WTC11 (cell line): ENCODE data around the gene S100A13. TPM values are rescaled to one million over a fixed set of nuclear protein-coding genes. Genes with fewer than 3 reads are reported as not detected.

Experiments
- ATAC-seq: fragments of 200-7000 bp; cut with Tn5 transposase; 2 replicates; pipeline ENCODE4 v1.10.0; 2021; ENCODE audit warnings: mild to moderate bottlenecking, moderate library complexity
- CTCF ChIA-PET: fragments of 300-600 bp; sonication (Branson Sonifier 250); formaldehyde crosslinking; loops from one replicate; lab custom pipeline; 2021; ENCODE audit warnings: antibody characterized with exemption; lab: Charles Lee
- POLR2A ChIA-PET: fragments of 350-600 bp; sonication (Branson Sonifier 250); formaldehyde crosslinking; loops from one replicate; lab custom pipeline; 2021; ENCODE audit warnings: antibody characterized with exemption; lab: Charles Lee
- DNase-seq: peaks from one replicate; pipeline ENCODE4 v3.0.0; 2021; ENCODE audit warnings: low spot score
- H3K27ac Mint-ChIP-seq: 2 replicates; pipeline ENCODE4 v1.8.0; 2021; ENCODE audit warnings: mixed read lengths
- H3K27me3 Mint-ChIP-seq: 2 replicates; pipeline ENCODE4 v1.8.0; 2021; ENCODE audit warnings: low read depth, mild to moderate bottlenecking, moderate library complexity, mixed read lengths
- H3K36me3 Mint-ChIP-seq: 2 replicates; pipeline ENCODE4 v1.8.0; 2021; ENCODE audit warnings: mixed read lengths
- H3K4me1 Mint-ChIP-seq: 2 replicates; pipeline ENCODE4 v1.8.0; 2022; ENCODE audit warnings: mixed read lengths
- H3K4me3 Mint-ChIP-seq: 2 replicates; pipeline ENCODE4 v1.8.0; 2021; ENCODE audit warnings: mild to moderate bottlenecking, moderate library complexity, mixed read lengths
- H3K9me3 Mint-ChIP-seq: 2 replicates; pipeline ENCODE4 v1.8.0; 2021; ENCODE audit warnings: mixed read lengths
- AFF4 ChIP-seq: sonication (generic); formaldehyde crosslinking; IDR thresholded peaks from 2 replicates; pipeline ENCODE4 v1.8.1; 2023; ENCODE audit warnings: mild to moderate bottlenecking, missing genetic modification reagents, borderline replicate concordance
- CREB1 ChIP-seq: sonication (generic); formaldehyde crosslinking; IDR thresholded peaks from 2 replicates; pipeline ENCODE4 v1.8.0; 2023; ENCODE audit warnings: mild to moderate bottlenecking, missing genetic modification reagents
- E2F5 ChIP-seq: sonication (generic); formaldehyde crosslinking; IDR thresholded peaks from 2 replicates; pipeline ENCODE4 v1.8.1; 2022; ENCODE audit warnings: mild to moderate bottlenecking, moderate library complexity, missing genetic modification reagents
- ERG ChIP-seq: fragments of 250-450 bp; sonication (Bioruptor Pico); IDR thresholded peaks from 2 replicates; pipeline ENCODE4 v1.8.0; 2021; ENCODE audit warnings: mild to moderate bottlenecking
- FOXP1 ChIP-seq: sonication (generic); formaldehyde crosslinking; IDR thresholded peaks from 2 replicates; pipeline ENCODE4 v1.8.0; 2022; ENCODE audit warnings: missing genetic modification reagents, mild to moderate bottlenecking, moderate library complexity, borderline replicate concordance
- GABPB1 ChIP-seq: sonication (generic); formaldehyde crosslinking; IDR thresholded peaks from 2 replicates; pipeline ENCODE4 v1.8.1; 2023; ENCODE audit warnings: mild to moderate bottlenecking, missing genetic modification reagents
- GRHL2 ChIP-seq: fragments of 250-450 bp; sonication (Bioruptor Pico); IDR thresholded peaks from 2 replicates; pipeline ENCODE4 v1.8.0; 2022; ENCODE audit warnings: mild to moderate bottlenecking, moderate library complexity; ENCODE audit not compliant: insufficient replicate concordance, severe bottlenecking
- JUN ChIP-seq: sonication (generic); formaldehyde crosslinking; IDR thresholded peaks from 2 replicates; pipeline ENCODE4 v1.8.0; 2023; ENCODE audit warnings: mild to moderate bottlenecking, missing genetic modification reagents
- MXD4 ChIP-seq: fragments of 250-450 bp; sonication (Bioruptor Pico); IDR thresholded peaks from 2 replicates; pipeline ENCODE4 v1.8.0; 2021; ENCODE audit warnings: mild to moderate bottlenecking, moderate library complexity, borderline replicate concordance
- NFE2L1 ChIP-seq: sonication (generic); formaldehyde crosslinking; IDR thresholded peaks from 2 replicates; pipeline ENCODE4 v1.8.1; 2023; ENCODE audit warnings: missing genetic modification reagents
- PREB ChIP-seq: sonication (generic); formaldehyde crosslinking; IDR thresholded peaks from 2 replicates; pipeline ENCODE4 v1.8.1; 2022; ENCODE audit warnings: mild to moderate bottlenecking, missing genetic modification reagents, moderate library complexity, borderline replicate concordance
- SMAD4 ChIP-seq: sonication (generic); formaldehyde crosslinking; IDR thresholded peaks from 2 replicates; pipeline ENCODE4 v1.8.0; 2022; ENCODE audit warnings: mild to moderate bottlenecking, missing genetic modification reagents
- SP1 ChIP-seq: sonication (generic); formaldehyde crosslinking; conservative IDR thresholded peaks from 2 replicates; pipeline ENCODE4 v1.8.1; 2022; ENCODE audit warnings: missing genetic modification reagents
- STAT6 ChIP-seq: sonication (generic); formaldehyde crosslinking; conservative IDR thresholded peaks from 2 replicates; pipeline ENCODE4 v1.8.1; 2023; ENCODE audit warnings: mild to moderate bottlenecking, low read depth, missing genetic modification reagents, moderate library complexity
- TEAD1 ChIP-seq: sonication (generic); formaldehyde crosslinking; IDR thresholded peaks from 2 replicates; pipeline ENCODE4 v1.8.0; 2022; ENCODE audit warnings: mild to moderate bottlenecking, missing genetic modification reagents
- ZNF281 ChIP-seq: sonication (generic); formaldehyde crosslinking; IDR thresholded peaks from 2 replicates; pipeline ENCODE4 v1.8.0; 2023; ENCODE audit warnings: mild to moderate bottlenecking, missing genetic modification reagents
- ZNF416 ChIP-seq: fragments of 250-450 bp; sonication (Bioruptor Pico); IDR thresholded peaks from 2 replicates; pipeline ENCODE4 v1.9.0; 2021; ENCODE audit warnings: mild to moderate bottlenecking, inconsistent platforms
- ZNF423 ChIP-seq: fragments of 250-450 bp; sonication (Bioruptor Pico); IDR thresholded peaks from 2 replicates; pipeline ENCODE4 v2.1.2; 2022; ENCODE audit warnings: mild to moderate bottlenecking, moderate library complexity
- total RNA-seq: library from RNA; stranded (reverse); gene quantifications from 3 replicates; pipeline ENCODE4 v1.2.3, GENCODE V29; 2021

S100A13 gene
- total RNA-seq, 1 experiment from 2014 or later, result 68.4 TPM

GRCh38 chr1:153602749-153603148, 24.6 kb downstream of the S100A13 start (continued):
- TF ChIP-seq ZNF281 (CRISPR knock-in tag), result no peak

GRCh38 chr1:153599847-153600246, 27.5 kb downstream of the S100A13 start:
- Mint-ChIP-seq H3K36me3 (no peaks in the 10 kb centered on the region; the same call in 1 of the 2 replicates), H3K4me3 (no peak overlapping the region), H3K4me1 (peaks cover 28% of the 10 kb centered on the region), H3K9me3 (no peaks in the 10 kb centered on the region), H3K27ac (peak overlapping the region; percentile 85), H3K27me3 (no peaks in the 10 kb centered on the region)
- ATAC-seq (no peak), DNase-seq (no peak)
- ChIA-PET POLR2A (interaction anchor here (2.1 to 2.2 kb wide), 2 partner anchors 13 to 28 kb away, joined by 6 read pairs; partner anchors contain the start of genes S100A13 and S100A16), CTCF (interaction anchor here (0.9 to 2.7 kb wide), 3 partner anchors 18 to 28 kb away, joined by 3 to 39 read pairs (median 5); partner anchors contain the start of genes S100A1 and S100A13)
- TF ChIP-seq GRHL2, result no peak
- no peak for TF ChIP-seq ZNF281 (CRISPR knock-in tag)
- no peak for TF ChIP-seq JUN (CRISPR knock-in tag)
- TF ChIP-seq ZNF416 (CRISPR knock-in tag), result no peak
- no peak for TF ChIP-seq FOXP1 (CRISPR knock-in tag)
- no peak for TF ChIP-seq SP1 (CRISPR knock-in tag)
- no peak for TF ChIP-seq NFE2L1
- no peak for TF ChIP-seq ZNF423 (CRISPR knock-in tag)
- no peak for TF ChIP-seq E2F5 (CRISPR knock-in tag)
- no peak for TF ChIP-seq ERG (CRISPR knock-in tag)
- TF ChIP-seq MXD4 (CRISPR knock-in tag), result no peak
- no peak for TF ChIP-seq STAT6
- no peak for TF ChIP-seq SMAD4
- TF ChIP-seq CREB1, result no peak
- TF ChIP-seq AFF4 (CRISPR knock-in tag), result no peak
- TF ChIP-seq GABPB1, result no peak
- TF ChIP-seq PREB, result no peak
- no peak for TF ChIP-seq TEAD1 (CRISPR knock-in tag)
